BLaER1 treated with 17β-estradiol and CSF1 and Interleukin-3, amounts not matched to agents 10 nM and 100 nM (cell line): ENCODE measurements around the gene ENKUR.
A peak's percentile ranks its signal among the peaks of the same experiment; 100 is the strongest.

ENCODE experiments used
- H3K27ac ChIP-seq, 11 experiments: shearing (Covaris generic); formaldehyde crosslinking; 2 replicates each; pipeline ENCODE4 v1.8.1; 2022
- H3K27me3 ChIP-seq, 11 experiments: shearing (Covaris generic); formaldehyde crosslinking; 2 replicates each; pipeline ENCODE4 v1.8.1; 2022
- H3K36me3 ChIP-seq, 11 experiments: shearing (Covaris generic); formaldehyde crosslinking; 2 replicates each; pipeline ENCODE4 v1.8.1; 2022
- H3K4me1 ChIP-seq, 10 experiments: shearing (Covaris generic); formaldehyde crosslinking; 2 replicates each; pipeline ENCODE4 v1.8.1; 2022
- H3K4me2 ChIP-seq, 11 experiments: shearing (Covaris generic); formaldehyde crosslinking; 2 replicates each; pipeline ENCODE4 v1.8.1; 2022
- H3K4me3 ChIP-seq, 10 experiments: shearing (Covaris generic); formaldehyde crosslinking; 2 replicates each; pipeline ENCODE4 v1.8.1; 2022
- H3K9ac ChIP-seq, 11 experiments: shearing (Covaris generic); formaldehyde crosslinking; 2 replicates each; pipeline ENCODE4 v1.8.1; 2022
- H3K9me3 ChIP-seq, 11 experiments: shearing (Covaris generic); formaldehyde crosslinking; replicated peaks in 1 of 11; 2 replicates each; pipeline ENCODE4 v1.8.1; 2022
- H4K20me1 ChIP-seq, 11 experiments: shearing (Covaris generic); formaldehyde crosslinking; 2 replicates each; pipeline ENCODE4 v1.8.1; 2022
- Cebpa-rat ChIP-seq, 11 experiments: shearing (Covaris generic); IDR thresholded peaks; 2 replicates each; pipeline ENCODE4 v1.8.1; 2022

ENKUR gene

DNA sequence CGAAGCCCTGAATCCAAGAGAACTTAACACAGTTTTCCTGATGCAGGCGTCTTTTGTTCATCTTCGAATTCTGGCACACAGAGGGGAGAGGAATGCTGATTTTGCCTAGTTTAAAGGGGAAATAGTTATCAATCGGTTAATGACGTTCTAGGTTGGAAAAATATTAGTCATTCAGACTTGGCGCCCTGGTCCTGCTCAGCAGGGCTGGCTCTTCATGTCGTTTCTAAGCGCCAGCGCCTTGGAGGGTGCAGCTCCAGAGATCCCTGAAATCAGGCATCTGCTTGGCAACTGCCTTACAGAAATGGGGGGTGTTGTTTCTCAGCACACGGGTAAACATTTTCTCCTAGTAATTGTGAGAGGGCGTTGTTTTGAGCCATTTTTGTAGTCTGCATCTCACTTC is 62.3 kb downstream of the ENKUR start:
- no peak overlapping the region for H3K27ac ChIP-seq
- peak overlapping the region in 3 of 11 experiments; percentile 88 to 93 (median 91); a peak in 6 of 22 replicates for H3K4me2 ChIP-seq
- peaks cover 0 to 8% (median 0%) of the 10 kb centered on the region in 11 experiments; a peak in 5 of 22 replicates for H3K27me3 ChIP-seq
- no peak for TF ChIP-seq Cebpa-rat (IDR thresholded peaks at IDR 0.05)
- H3K9me3 ChIP-seq = no peaks in the 10 kb centered on the region
- no peaks in the 10 kb centered on the region for H4K20me1 ChIP-seq
- H3K4me3 ChIP-seq = no peak overlapping the region
- H3K4me1 ChIP-seq = peaks cover 5 to 22% (median 11%) of the 10 kb centered on the region in 10 experiments; a peak in 14 of 20 replicates
- H3K36me3 ChIP-seq = no peaks in the 10 kb centered on the region
- H3K9ac ChIP-seq = no peak overlapping the region

DNA sequence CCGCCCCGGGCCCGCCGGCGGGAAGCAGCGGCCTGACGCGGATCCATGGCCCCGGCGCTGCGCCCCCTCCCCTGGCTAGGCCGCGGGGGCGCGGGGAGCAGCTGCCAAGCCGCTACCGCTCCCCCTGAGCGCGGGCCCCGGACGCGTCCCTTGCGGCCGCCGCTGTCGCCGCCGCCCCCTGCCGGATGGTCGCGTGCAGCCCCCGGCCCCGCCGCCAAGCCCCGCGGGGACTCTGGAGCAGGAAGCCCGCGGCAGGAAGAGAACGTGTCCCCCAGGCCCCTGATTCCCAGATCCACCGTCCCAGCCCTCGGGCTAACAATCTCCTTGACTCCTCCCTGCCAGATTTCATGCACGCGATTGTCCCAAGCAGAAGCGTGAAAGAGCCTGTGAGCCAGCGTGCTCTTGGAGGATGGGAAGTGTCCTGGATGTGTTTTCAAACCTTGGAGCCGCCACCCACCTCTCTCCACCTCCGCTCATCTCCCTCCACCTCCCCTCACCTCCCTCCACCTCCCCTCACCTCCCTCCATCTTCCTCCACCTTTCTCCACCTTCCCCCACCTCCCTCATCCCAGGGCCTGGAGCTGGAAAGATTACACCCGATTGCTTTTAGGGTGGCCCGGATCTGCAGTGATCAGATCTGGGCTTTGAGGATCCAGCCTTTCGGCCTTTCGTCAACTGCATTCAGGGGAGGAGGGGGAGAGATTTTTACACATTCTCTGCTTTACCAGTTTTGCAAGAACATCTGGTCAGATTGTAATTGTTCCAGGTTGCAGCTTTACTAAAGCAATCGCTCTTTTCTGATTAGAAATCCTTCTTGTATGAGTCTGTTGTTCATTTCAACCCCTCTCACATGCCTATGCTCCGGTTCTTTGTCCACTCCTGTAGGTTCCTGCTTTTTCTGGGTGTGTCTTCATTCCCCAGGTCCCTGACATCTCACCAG is 63.0 kb downstream of the ENKUR start:
- no peak for TF ChIP-seq Cebpa-rat (IDR thresholded peaks at IDR 0.05)
- H3K36me3 ChIP-seq = no peaks in the 10 kb centered on the region
- H3K9me3 ChIP-seq = no peaks in the 10 kb centered on the region
- peaks cover 0 to 8% (median 0%) of the 10 kb centered on the region in 11 experiments; a peak in 5 of 22 replicates for H3K27me3 ChIP-seq
- peak overlapping the region; percentile 76 to 86 (median 83) for H3K9ac ChIP-seq
- H4K20me1 ChIP-seq = no peaks in the 10 kb centered on the region
- peak overlapping the region; percentile 58 to 77 (median 65) for H3K4me3 ChIP-seq
- H3K27ac ChIP-seq = peak overlapping the region; percentile 73 to 87 (median 77)
- H3K4me2 ChIP-seq = peak overlapping the region; percentile 81 to 94 (median 90)
- H3K4me1 ChIP-seq = peaks cover 5 to 22% (median 11%) of the 10 kb centered on the region in 10 experiments; a peak in 14 of 20 replicates

DNA sequence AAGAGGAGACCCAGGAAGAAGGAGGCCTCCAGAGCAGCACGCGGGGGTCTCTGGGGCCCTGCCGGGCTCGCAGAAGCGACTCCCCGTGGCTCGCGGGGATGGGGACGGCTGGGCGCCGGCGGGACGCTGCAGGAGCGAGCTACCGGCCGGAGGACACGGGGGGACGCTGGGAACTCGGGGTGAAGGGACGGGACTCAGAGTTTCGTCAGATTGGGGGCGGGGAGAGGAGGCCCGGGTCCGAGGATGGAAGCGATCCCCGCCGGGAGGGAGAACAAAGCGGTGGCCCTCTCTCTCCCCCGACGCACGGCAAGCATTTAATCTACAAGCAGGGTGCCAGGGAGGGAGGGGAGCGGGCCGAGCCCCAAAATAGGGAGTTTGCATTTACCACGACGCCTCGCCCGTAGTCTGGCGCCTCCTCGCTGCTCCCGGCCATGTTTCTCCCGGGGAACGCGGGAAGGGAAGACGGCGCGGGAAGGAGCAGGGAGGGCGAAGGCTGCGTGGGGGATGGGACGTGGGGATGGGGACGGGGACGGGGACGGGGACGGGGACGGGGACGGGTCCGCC is 63.7 kb downstream of the ENKUR start, which contains the start of gene PRTFDC1:
TSS of gene PRTFDC1 (minus strand) at position 464 of the 564 bp plus-strand sequence. CDS start at position 433, 31 bp downstream.
- H3K27me3 ChIP-seq = peaks cover 0 to 8% (median 0%) of the 10 kb centered on the region in 11 experiments; a peak in 5 of 22 replicates
- peak within 1 kb of the TSS; percentile 81 to 94 (median 90) for H3K4me2 ChIP-seq
- peaks cover 6 to 22% (median 14%) of the 10 kb centered on the region in 10 experiments; a peak in 16 of 20 replicates for H3K4me1 ChIP-seq
- H3K9ac ChIP-seq = peak within 1 kb of the TSS; percentile 76 to 86 (median 83)
- H3K9me3 ChIP-seq = no peaks in the 10 kb centered on the region
- peak within 1 kb of the TSS; percentile 73 to 87 (median 77) for H3K27ac ChIP-seq
- TF ChIP-seq Cebpa-rat (IDR thresholded peaks at IDR 0.05) = no peak
- H3K4me3 ChIP-seq = peak within 1 kb of the TSS; percentile 58 to 77 (median 65)
- H3K36me3 ChIP-seq = no peaks in the 10 kb centered on the region
- no peaks in the 10 kb centered on the region for H4K20me1 ChIP-seq

DNA sequence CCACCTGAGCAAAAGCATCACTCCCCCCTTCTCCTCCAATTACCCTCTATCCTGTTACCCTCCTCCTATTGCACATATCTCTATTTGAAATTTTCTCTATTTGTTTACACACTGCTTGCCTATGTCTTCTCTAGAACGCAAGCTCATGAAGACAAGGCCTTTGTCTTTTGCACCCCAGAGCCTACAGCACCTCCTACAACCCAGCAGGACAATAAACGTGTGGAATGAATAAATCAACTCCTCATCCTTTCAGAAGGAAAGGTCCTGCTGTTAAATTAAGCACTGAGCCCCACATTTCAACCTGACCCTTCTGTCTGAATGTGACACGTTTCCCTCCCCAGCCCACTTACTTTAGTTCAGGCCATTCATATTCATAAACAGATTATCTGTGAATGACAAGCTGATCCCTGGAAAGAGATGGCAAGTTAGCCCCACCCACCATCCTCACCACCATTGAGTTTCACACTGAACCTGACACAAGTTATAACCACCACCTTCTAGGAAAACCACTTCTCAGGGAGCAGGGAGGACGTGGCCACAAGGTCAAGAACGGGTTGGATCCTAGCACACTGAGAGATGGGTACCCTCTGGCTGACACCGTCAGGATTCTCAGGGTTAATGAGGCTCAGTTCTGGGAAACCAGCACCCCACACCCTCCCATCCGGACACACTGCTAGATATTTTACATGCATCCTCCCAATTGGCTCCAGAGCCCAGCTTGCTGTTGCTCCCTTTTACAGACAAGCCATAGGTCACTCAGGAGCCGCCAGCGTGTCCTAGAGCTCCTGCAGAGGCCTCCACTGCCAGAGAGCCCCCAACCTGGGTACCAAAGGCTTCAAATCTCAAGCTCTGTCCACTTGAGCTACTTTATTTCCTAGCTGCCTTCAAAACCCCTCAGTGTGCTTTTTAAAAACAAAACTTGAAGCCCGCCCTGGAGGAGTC is 64.5 kb downstream of the ENKUR start:
- H3K9me3 ChIP-seq = no peaks in the 10 kb centered on the region
- H3K27ac ChIP-seq = peak overlapping the region; percentile 73 to 87 (median 77)
- H3K9ac ChIP-seq = peak overlapping the region; percentile 76 to 86 (median 83)
- H3K4me3 ChIP-seq = peak overlapping the region; percentile 58 to 77 (median 65)
- peak overlapping the region; percentile 81 to 94 (median 90) for H3K4me2 ChIP-seq
- H3K27me3 ChIP-seq = peaks cover 0 to 8% (median 0%) of the 10 kb centered on the region in 11 experiments; a peak in 5 of 22 replicates
- no peaks in the 10 kb centered on the region for H4K20me1 ChIP-seq
- H3K4me1 ChIP-seq = peaks cover 6 to 22% (median 15%) of the 10 kb centered on the region in 10 experiments; a peak in 16 of 20 replicates
- H3K36me3 ChIP-seq = no peaks in the 10 kb centered on the region
- TF ChIP-seq Cebpa-rat (IDR thresholded peaks at IDR 0.05) = no peak

DNA sequence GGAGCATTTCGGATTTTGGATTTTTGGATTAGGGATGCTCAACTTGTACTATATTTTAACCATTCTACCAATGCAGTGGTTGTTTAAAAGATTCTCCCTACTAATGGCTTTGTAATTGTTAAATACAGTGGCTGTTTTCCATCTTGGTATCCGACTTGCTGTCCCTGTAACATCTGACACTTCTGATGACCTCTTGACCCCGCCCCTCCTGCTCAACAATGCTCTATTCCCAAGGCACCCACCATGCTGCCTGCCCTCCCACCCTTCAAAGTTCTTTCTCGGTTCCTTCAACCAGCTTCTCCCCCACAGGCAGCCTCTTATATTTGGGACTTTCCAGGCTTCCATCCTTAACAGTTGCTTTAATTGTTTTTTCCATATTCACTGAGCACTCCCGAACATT is 65.5 kb downstream of the ENKUR start:
- H3K27me3 ChIP-seq = peaks cover 0 to 8% (median 0%) of the 10 kb centered on the region in 11 experiments; a peak in 5 of 22 replicates
- no peak overlapping the region for H3K9ac ChIP-seq
- H3K9me3 ChIP-seq = no peaks in the 10 kb centered on the region
- H4K20me1 ChIP-seq = no peaks in the 10 kb centered on the region
- no peaks in the 10 kb centered on the region for H3K36me3 ChIP-seq
- no peak for TF ChIP-seq Cebpa-rat (IDR thresholded peaks at IDR 0.05)
- no peak overlapping the region for H3K27ac ChIP-seq
- peaks cover 6 to 22% (median 15%) of the 10 kb centered on the region in 10 experiments; a peak in 16 of 20 replicates for H3K4me1 ChIP-seq
- H3K4me2 ChIP-seq = 0 out of 22 replicates have a peak overlapping the region, but pooled peaks of 1 of the 11 experiments have one; percentile 88
- no peak overlapping the region for H3K4me3 ChIP-seq

DNA sequence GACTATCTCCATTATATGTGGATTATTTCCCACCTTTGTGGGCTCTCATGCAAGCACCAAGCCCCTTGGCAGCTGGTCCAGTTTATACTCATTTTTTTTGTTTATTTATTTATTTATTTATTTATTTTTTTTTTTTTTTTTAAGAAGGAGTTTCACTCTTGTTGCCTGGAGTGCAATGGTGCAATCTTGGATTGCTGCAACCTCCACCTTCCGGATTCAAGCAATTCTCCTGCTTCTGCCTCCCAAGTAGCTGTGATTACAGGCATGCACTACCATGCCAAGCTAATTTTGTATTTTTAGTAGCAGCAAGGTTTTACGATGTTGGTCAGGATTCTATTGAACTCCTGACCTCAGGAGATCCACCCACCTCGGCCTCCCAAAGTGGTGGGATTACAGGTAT is 66.3 kb downstream of the ENKUR start:
- H3K4me1 ChIP-seq = peaks cover 6 to 22% (median 16%) of the 10 kb centered on the region in 10 experiments; a peak in 16 of 20 replicates
- no peak overlapping the region for H3K27ac ChIP-seq
- H4K20me1 ChIP-seq = no peaks in the 10 kb centered on the region
- no peak for TF ChIP-seq Cebpa-rat (IDR thresholded peaks at IDR 0.05)
- H3K9me3 ChIP-seq = no peaks in the 10 kb centered on the region
- H3K36me3 ChIP-seq = no peaks in the 10 kb centered on the region
- H3K4me2 ChIP-seq = no peak overlapping the region
- no peak overlapping the region for H3K9ac ChIP-seq
- no peak overlapping the region for H3K4me3 ChIP-seq
- H3K27me3 ChIP-seq = peaks cover 0 to 8% (median 0%) of the 10 kb centered on the region in 11 experiments; a peak in 5 of 22 replicates

DNA sequence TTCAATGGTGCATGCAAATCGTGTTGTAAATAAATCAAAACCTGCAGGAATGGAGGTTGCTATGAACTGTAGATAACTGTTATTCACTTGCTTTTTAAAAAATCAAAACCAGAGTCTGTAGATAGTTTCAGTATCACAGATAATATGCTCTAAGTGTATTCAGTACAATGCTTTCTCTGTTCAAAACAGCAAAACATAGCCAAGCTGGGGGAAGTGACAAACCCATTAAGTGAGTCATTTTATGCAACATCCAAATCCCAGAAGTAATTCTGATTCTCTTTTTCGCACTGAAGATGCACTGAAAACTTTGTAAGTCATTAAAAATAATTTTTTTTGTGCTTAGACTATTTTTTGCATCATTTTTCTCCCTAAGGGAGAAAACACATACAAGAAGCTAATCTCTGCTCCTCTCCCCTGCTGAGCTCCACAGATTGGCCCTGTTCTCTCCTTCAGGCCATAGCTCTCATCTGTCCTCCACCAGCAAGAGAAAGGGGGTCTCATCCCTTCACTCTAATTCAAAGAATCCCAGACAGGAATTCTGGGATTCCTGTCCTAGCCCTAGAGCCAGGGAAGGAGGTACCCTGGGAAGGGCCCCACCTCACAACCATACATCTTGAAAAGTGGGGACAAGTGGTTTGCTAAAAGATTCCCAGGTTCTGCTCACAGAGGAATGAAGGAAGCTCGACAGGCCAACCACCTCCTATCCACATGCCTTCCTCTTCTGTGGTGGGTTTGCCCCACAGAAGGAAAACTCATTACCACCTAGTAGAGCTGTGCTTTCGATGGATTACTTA is 68.5 kb downstream of the ENKUR start:
- Histone ChIP-seq H3K4me1 (peaks cover 6 to 17% (median 12%) of the 10 kb centered on the region in 10 experiments; a peak in 13 of 20 replicates), H3K27me3 (peaks cover 0 to 8% (median 0%) of the 10 kb centered on the region in 11 experiments; a peak in 5 of 22 replicates), H3K4me3 (no peak overlapping the region), H3K9ac (no peak overlapping the region), H4K20me1 (no peaks in the 10 kb centered on the region), H3K9me3 (no peaks in the 10 kb centered on the region), H3K4me2 (peak overlapping the region in 2 of 11 experiments; percentile 6 to 32; a peak in 1 of 22 replicates), H3K27ac (no peak overlapping the region), H3K36me3 (no peaks in the 10 kb centered on the region)
- no peak for TF ChIP-seq Cebpa-rat (IDR thresholded peaks at IDR 0.05)
